ENCODE data around the gene SCYGR8.
"Not testable (repeated sequence)": the region's sequence is repeated elsewhere in the genome, so short reads cannot be mapped to it uniquely, and the experiment has no call there.

- not testable (repeated sequence) for TF ChIP-seq CTCF (conservative IDR thresholded peaks at IDR 0.05); ZFX (IDR thresholded peaks at IDR 0.05)
Measured at GRCh38 chr2:227722821-227723220, 22.9 kb upstream of the SCYGR8 start.
